Placental epithelial cell (primary cell): ENCODE results near the gene UGT2B17. TPM values are rescaled to one million over a fixed set of nuclear protein-coding genes. Genes with fewer than 3 reads are reported as not detected.

Experiments
- total RNA-seq: library from RNA; depleted of rRNA; stranded (reverse); fragments of >200 nt; gene quantifications from 2 replicates; pipeline ENCODE4 v1.2.3, GENCODE V29; 2012

Gene UGT2B17
- total RNA-seq: not detected in 2 replicates

DNA sequence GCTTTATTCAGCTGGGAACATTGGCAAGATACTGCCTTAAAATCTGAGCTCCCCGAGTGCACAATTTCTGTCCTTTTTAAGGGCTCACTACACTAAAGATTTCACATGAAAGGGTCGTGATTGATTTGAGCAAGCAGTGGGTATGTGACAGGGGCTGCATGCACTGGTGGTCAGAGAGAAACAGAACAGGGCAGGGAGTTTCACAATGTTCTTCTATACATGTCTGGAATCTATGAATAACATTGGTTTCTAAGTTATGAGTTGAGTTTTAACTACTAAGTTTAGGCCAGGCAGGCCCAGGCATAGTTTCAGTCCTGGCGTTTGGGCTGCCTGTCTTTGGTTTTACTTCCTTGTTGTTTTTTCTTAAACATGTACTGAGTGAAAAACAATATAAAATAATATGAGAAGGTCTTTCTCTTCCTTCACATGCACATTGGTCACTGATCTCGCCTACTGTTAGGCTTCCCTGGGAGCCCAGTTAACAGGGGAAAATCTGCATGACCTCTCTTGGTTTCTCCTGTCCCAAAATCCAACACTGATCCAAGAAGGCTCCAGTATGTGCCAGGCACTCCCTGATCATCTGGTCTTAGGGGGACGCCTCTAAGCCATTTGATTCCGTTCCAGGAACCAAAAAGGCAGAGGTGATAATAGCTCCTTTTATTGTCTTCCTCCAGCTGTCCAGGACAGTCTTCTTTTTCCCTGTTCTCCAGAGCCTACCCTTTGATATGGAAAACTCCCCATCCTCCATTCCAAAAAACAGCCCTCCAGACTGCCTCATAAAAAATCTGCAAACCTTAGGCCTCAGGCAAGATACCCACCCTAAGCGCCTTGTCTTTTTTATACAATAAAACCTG is at the start of gene UGT2B17:
UGT2B17 (minus strand) TSS at position 51 of the 854 bp plus-strand sequence. CDS start 7,838 bp downstream, outside the sequence.

Other genes starting within 250 kb of the UGT2B17 start
- gene YTHDC1, start 226.2 kb downstream of the UGT2B17 start, total RNA-seq: 43.4 and 61.6 TPM in 2 replicates
- gene TMPRSS11E, start 128.9 kb downstream of the UGT2B17 start, total RNA-seq: 2.7 and 6.5 TPM in 2 replicates
- gene UGT2B15, start 94.3 kb upstream of the UGT2B17 start, total RNA-seq: not detected in 2 replicates
- gene UGT2B10, start 239.7 kb upstream of the UGT2B17 start, total RNA-seq: not detected in 2 replicates